Stimulated activated CD4-positive, alpha-beta T cell treated with anti-CD3 and anti-CD28 coated beads, Interleukin-12 subunit alpha, Interleukin-12 subunit beta, amount 100 ng/mL, for 4 hours (primary cell): ENCODE results near the gene ADGRD2.

Source experiments
- DNase-seq: peaks from one replicate; pipeline ENCODE4 v3.0.0-alpha.2; 2020

Gene ADGRD2

DNA sequence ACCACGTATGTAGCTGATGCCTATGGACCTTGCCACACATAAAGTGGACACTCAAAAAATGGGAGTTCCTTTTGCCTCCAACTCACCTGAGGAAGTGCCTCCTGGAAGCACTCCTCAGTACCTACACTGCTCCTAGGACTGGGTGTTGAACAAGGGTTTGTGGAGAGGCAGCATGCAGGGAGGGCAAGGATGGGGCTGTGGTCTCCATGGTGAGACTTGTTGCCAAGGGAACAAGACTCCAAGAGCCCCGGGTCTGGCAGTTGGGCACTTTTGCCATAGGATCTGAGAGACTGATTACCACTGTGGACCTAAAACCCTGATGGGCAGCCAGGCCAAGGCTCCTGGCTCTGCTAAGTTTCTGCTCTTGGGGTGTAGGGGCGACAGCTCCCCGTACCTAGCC, 63.9 kb downstream of the ADGRD2 start:
- DNase-seq = no peak

DNA sequence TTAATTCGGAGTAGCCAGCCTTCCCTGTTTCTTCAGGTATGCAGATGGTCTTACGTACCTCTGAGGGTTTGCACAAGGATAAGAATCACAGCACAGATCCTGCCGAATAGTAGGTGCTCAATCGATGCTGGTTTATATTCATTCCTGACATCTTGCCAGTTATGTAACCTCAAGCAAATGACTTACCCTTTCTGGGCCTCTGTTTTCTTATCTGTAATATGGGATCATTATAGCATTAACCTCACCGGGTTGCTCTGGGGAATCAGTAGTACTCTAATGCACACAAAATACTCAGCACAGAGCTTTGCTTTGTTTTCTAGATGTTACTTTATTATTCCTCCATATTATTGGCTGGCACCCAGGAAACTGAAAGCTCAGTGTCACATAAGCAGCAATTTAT, 64.6 kb downstream of the ADGRD2 start:
- DNase-seq = no peak

DNA sequence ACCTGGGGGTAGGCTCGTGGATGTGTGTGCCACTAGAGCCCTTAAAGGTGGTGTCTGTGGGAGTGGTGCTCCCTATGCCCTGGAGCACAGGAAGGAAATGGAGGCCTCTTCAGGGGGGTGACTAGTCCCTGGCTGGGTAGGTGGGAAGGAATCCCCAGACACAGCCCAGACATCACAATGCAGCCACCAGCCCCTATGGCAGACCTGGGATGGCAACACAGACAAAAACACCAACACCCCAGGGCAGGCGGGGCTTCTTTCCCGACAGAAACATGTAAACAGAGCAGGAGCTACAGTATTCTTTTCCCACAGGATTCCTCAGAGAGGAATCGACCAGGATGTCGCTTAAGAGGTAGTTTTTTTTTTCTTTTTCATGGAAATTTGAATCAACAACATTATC, 67.3 kb downstream of the ADGRD2 start:
- no peak for DNase-seq

DNA sequence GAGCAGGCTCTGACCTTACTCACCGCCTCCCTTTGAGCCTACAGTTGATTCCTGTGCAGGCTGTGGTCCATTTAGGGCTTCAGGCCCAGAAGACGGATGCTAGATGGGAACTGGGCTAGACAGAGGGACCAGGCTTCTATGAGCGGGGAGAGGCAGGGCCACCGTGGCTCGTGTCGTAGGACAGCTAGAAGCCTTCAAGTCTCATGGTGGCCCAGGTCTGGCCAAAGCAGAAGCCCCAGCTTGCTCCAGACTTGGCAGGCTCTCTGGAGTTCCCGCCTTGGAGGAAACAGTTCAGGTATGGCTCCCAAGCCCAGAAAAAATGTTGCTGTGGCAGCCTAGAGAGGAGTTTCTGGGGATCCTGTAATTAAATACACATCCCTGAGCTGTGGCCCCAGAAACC, 67.9 kb downstream of the ADGRD2 start:
- no peak for DNase-seq

DNA sequence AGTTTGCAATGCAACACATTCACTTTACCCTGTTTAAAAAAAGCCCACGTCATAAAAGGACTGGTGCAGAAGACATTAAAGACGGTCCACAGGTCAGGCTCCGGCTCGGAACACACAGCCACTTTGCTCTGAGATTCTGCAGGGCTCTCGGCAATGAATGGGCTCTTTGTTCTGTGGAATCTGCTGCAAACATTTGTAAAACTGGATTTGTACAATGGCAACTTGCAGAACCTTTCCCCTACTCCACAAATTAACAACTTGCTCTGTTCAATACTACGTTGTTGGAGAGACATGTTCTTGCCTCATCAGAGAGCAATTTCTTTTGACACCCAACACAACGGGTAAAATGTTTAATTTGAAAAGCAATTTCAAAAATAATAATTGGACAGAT, 70.0 kb downstream of the ADGRD2 start:
- DNase-seq = no peak

DNA sequence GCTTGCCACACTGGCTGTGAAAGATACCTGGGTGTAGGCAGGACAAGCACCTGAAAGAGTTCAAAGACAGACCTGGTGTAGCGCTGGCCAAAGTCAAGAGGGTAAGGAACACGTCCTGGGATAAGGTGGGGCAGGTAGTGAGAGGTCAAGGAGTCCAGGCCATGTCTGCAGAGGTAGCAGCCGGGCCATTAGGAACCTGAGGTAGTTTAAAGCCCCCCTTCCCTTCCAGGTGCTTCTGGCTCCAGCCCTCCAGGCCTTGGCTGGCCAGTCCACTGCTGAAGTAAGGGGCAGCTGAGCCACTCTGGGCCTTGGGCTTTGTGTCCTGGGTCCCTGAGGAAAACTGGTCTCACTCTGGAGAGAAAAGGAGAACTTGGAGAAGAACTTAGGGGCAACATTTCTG, 70.9 kb downstream of the ADGRD2 start:
- DNase-seq = no peak

DNA sequence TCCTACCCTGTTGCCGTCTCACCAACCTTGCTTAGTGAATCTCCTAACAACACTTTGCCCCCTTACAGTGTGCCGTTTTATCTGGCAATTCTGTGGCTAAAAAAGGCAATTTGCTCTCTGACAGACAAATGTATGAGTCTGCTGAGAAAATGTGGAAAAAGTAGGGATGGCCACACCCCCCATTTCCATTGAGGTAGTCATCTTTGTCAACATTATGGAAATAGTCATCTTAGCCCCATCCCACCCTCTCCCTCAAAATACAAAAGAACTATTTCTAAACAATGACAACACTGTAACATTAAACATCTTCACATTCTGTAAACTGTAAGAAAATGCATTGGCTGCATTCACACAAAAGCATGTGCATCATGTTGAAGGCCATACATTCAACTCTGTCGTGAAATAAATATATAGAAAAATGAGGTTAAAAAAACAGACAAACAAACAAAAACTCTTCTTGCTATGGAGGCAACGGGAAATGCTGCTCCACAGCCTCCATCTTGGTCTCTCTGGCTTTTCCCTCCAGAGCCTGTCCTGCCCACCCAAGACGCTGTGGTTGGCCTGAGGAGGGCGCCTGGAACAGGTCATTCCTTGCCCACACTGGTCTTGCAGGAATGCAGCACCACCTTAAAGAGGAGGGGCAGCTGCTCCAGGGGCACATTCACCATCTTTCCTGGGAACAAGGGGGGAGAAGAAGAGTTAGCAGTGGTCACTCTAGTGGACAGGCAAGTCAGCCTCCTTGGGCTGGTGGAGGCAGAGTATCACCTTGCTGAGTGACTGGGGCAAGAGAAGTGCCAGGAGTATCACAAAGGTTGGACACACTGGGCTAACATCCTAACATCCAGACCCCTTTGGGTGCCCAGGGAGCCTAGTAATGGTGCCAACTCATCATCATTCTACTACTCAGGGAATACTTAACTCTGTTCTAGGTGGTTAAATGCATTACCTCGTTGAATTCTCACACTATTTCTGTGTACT, 72.2 kb downstream of the ADGRD2 start:
- no peak for DNase-seq

DNA sequence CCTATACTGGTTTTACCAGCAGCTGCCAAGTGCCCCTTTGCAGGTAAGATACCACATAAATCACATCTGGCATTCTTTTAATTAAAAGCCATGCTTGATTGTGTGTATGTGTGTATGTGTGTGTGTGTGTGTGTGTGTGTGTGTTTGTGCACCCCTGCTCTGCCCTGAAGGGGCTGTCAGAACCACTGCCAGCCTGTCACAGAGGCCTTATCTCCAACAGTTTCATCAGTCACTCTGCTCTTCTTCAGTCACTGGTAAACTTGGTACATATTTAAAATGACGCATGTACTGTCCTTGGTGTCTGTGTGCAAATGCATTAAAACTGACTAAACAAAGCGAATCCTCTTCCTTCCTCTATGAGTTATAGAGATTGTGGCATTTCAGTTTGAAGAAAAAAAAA, 75.9 kb downstream of the ADGRD2 start:
- DNase-seq = no peak

DNA sequence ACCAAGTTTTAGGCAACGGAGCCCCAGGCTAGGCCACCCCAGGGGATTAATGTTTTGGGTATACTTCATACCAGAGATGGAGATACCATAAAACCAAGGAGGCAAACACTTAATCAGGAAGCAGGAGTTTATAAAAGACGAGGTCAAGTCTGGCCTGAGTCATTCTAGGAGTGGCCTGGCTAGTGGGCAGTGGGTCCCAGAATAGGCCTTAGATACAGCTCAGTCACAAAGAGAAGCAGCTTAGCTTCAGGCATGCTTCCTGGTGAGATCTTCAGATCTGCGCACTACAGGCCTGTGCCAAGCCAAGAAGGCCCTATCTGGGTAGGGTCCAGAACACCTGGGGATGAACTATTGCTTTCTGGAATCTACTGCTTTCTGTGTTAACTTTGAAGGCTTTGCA, 77.5 kb downstream of the ADGRD2 start:
- no peak for DNase-seq
